Measurements from ENCODE around the gene MSI2.

MSI2 gene

DNA sequence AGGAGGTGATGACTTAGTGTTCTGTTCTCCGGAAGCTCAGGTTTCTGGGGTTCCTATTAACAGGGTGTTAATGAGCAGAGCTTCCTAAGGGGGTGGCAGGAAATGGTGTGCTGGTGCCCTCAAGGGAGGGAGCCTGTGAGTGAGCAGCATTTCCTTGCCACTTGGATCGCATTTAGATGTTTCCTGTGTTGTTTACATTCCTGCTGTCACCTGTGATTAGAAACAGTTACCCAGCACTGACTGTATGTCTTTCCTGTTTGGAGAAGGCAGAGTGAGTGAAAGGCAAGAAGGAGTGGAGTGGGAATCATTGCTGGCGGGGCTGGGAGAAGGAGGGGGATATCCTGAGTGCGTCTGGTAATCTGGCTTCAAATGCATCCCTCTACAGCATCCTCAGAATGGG lies 274.2 kb downstream of the MSI2 start:
- no peak overlapping the region for H3K4me3 ChIP-seq (ENCODE audit: low read depth, low read length)
- DNase-seq (ENCODE audit: low read depth), result no peak
- TF ChIP-seq, protein P1, sequence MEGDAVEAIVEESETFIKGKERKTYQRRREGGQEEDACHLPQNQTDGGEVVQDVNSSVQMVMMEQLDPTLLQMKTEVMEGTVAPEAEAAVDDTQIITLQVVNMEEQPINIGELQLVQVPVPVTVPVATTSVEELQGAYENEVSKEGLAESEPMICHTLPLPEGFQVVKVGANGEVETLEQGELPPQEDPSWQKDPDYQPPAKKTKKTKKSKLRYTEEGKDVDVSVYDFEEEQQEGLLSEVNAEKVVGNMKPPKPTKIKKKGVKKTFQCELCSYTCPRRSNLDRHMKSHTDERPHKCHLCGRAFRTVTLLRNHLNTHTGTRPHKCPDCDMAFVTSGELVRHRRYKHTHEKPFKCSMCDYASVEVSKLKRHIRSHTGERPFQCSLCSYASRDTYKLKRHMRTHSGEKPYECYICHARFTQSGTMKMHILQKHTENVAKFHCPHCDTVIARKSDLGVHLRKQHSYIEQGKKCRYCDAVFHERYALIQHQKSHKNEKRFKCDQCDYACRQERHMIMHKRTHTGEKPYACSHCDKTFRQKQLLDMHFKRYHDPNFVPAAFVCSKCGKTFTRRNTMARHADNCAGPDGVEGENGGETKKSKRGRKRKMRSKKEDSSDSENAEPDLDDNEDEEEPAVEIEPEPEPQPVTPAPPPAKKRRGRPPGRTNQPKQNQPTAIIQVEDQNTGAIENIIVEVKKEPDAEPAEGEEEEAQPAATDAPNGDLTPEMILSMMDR (conservative IDR thresholded peaks at IDR 0.05; ENCODE audit: low read depth, low read length), result no peak

GRCh38 chr17:57531078-57531477 lies 274.8 kb downstream of the MSI2 start:
- TF ChIP-seq, protein P1 (conservative IDR thresholded peaks at IDR 0.05; ENCODE audit: low read depth, low read length), result no peak
- no peak overlapping the region for H3K4me3 ChIP-seq (ENCODE audit: low read depth, low read length)
- no peak for DNase-seq (ENCODE audit: low read depth)

DNA sequence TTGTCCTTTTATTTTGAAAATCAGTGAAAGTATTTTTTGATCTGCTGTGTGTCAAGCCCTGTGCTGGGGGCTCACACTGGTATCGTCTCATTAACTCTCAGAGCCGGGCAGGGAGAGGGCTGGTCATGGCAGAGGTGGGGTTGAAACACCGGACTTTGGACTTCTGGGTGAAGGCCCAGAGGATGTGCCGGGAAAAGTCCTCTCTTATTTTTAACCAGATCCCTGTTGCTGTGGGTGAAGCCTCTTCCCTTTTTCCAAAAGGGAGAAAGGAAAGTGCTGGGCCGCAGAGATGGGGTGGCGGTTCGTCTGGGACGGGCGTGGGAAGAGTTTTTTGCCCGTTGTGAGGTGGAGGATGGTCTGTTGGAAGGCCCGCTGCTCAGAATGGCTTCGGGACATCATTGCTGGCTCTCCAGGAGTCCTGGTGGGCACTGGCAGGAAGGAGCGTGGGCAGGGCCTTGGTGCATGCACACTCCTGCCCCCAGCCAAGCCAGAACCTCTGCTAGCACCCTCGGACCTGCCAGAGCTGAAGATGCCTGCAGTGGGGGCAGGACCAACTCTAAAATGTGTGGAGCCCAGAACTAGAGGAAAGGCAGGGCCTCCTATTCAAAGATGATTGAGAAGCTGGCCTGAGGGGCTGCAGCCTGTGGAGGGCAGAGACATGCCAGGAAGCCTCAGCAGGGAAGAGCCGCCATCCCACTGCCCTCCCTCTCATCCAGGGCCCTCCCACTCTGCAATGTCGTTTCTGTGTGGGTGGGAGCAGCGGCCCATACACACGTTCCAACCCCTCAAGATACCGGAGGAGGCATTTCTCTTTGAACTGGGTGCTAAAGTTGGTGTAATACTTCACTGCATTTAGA lies 275.6 kb downstream of the MSI2 start:
- no peak for DNase-seq (ENCODE audit: low read depth)
- TF ChIP-seq, protein P1 (conservative IDR thresholded peaks at IDR 0.05; ENCODE audit: low read depth, low read length), result no peak
- no peak overlapping the region for H3K4me3 ChIP-seq (ENCODE audit: low read depth, low read length)

GRCh38 chr17:57532556-57532955 lies 276.2 kb downstream of the MSI2 start:
- H3K4me3 ChIP-seq (ENCODE audit: low read depth, low read length), result no peak overlapping the region
- no peak for DNase-seq (ENCODE audit: low read depth)
- TF ChIP-seq, protein P1 (conservative IDR thresholded peaks at IDR 0.05; ENCODE audit: low read depth, low read length), result no peak

DNA sequence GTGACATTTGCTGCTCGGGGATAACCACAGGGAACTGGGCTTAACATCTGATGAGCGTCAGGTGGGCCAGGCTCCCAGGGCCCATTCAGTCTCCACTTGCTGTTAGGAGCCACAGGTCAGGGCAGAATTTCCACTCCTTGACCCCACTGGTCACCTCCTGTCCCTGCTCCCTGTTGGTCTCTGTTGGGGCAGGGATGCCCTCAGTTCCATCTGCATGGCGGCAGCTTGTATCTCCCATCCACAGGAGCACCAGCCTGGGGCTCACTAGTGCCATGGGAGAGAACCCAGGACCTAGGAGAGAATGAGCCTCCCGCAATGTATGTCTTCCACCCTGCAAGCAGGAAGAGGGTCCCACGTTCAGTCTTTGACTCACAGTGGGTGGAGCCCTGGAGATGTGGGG lies 276.6 kb downstream of the MSI2 start:
- no peak overlapping the region for H3K4me3 ChIP-seq (ENCODE audit: low read depth, low read length)
- DNase-seq (ENCODE audit: low read depth), result no peak
- TF ChIP-seq, protein P1 (conservative IDR thresholded peaks at IDR 0.05; ENCODE audit: low read depth, low read length), result no peak

DNA sequence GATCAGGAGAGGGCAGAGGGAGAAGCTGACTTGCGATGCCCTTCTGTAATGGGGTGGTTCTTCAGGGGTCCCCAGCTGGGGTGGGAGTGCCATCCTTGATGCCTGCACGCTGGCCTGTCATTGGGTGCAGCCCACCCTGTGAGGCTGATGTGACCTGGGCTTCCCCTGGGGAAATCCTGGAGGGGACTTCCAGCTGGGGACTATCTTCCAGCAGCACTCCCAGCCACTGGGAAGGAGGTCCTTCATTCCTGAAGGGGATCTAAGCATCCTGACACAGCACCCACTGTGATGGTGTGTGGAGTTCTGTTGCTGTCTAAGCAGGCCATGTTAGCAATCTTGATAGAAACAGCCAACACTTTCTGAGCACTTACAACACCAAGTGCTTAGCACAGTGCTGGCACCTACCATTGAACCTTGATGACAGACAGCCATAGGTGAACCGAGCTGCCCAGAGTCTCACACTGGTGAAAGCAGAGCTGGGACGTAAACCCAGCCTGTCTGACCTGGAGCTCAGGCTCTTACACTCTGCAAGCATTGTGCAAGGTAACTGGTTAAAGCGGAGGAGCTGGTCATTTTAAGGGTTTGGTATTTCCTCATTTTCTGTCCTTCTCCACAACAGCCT lies 277.5 kb downstream of the MSI2 start:
- TF ChIP-seq, protein P1 (conservative IDR thresholded peaks at IDR 0.05; ENCODE audit: low read depth, low read length), result no peak
- no peak for DNase-seq (ENCODE audit: low read depth)
- H3K4me3 ChIP-seq (ENCODE audit: low read depth, low read length), result no peak overlapping the region

Data from choroid plexus epithelial cell (primary cell).